GM12878 (cell line): Measurements from ENCODE around the gene PLCB4. TPM values are rescaled to one million over a fixed set of nuclear protein-coding genes. Genes with fewer than 3 reads are reported as not detected.

Source experiments
- ATAC-seq: fragments of 200-7000 bp; cut with Tn5 transposase; 3 replicates; pipeline ENCODE4 v1.9.1; 2020; ENCODE audit warnings: mild to moderate bottlenecking, moderate library complexity
- BruUV-seq: library from RNA; stranded (reverse); fragments of 400-500 nt; replicated peaks from 2 replicates; lab custom pipeline; 2021; lab: Mats Ljungman, UMichigan
- CTCF ChIA-PET: fragments of 300-600 bp; sonication (Branson Sonifier 250); formaldehyde crosslinking; extraction: SDS; loops from one replicate; lab custom pipeline; 2021; ENCODE audit warnings: inconsistent platforms; lab: Yijun Ruan, JAX
- POLR2A ChIA-PET: fragments of 350-600 bp; formaldehyde crosslinking; extraction: SDS; loops from one replicate; lab custom pipeline; 2021; ENCODE audit warnings: inconsistent platforms; lab: Charles Lee
- RAD21 ChIA-PET: fragments of 300-600 bp; sonication (Branson Sonifier 250); formaldehyde crosslinking; loops from one replicate; lab custom pipeline; 2023; ENCODE audit warnings: antibody characterized with exemption; ENCODE audit not compliant: unreplicated experiment; lab: Charles Lee
- SMC1A ChIA-PET: fragments of 300-600 bp; sonication (Branson Sonifier 250); formaldehyde crosslinking; loops from one replicate; lab custom pipeline; 2023; ENCODE audit not compliant: unreplicated experiment, uncharacterized antibody; lab: Charles Lee
- DNase-seq: peaks from one replicate; pipeline ENCODE4 v3.0.0-alpha.2; 2011; ENCODE audit warnings: low read depth, low spot score
- FAIRE-seq: peaks from 3 replicates; lab custom pipeline; 2011; peaks lifted over from hg19 to GRCh38; lab: Jason Lieb, UNC
- H2AFZ ChIP-seq: 2 replicates; pipeline ENCODE4 v1.6.0; 2011; ENCODE audit warnings: low read depth, low read length, control low read depth; ENCODE audit not compliant: control insufficient read depth
- H3K27ac ChIP-seq: 2 replicates; pipeline ENCODE4 v1.5.1; 2011; ENCODE audit warnings: control low read depth; ENCODE audit not compliant: control insufficient read depth, insufficient read depth
- H3K27me3 ChIP-seq, 2 experiments: replicated peaks in 1 of 2; 2 replicates each; pipeline versions ENCODE4 v1.6.0 to v1.6.1; 2011; ENCODE audit warnings: low read length in 1 of 2; ENCODE audit not compliant: control insufficient read depth in 2 of 2, insufficient read depth in 2 of 2
- H3K36me3 ChIP-seq, 2 experiments: 2 replicates each; pipeline ENCODE4 v1.5.1; 2011; ENCODE audit warnings: low read length in 1 of 2; ENCODE audit not compliant: control insufficient read depth in 2 of 2, insufficient read depth in 2 of 2
- H3K4me1 ChIP-seq: 2 replicates; pipeline ENCODE4 v1.6.1; 2011; ENCODE audit warnings: mild to moderate bottlenecking, low read length, moderate library complexity, mixed read lengths; ENCODE audit not compliant: control insufficient read depth, insufficient read depth
- H3K4me2 ChIP-seq: 2 replicates; pipeline ENCODE4 v1.6.0; 2011; ENCODE audit warnings: control low read depth; ENCODE audit not compliant: control insufficient read depth, insufficient read depth
- H3K4me3 ChIP-seq: fragments of 200-600 bp; sonication (generic); 2 replicates; pipeline ENCODE4 v1.5.1; 2016
- H3K79me2 ChIP-seq: 2 replicates; pipeline ENCODE4 v1.6.0; 2011; ENCODE audit warnings: low read length; ENCODE audit not compliant: control insufficient read depth, insufficient read depth
- H3K9ac ChIP-seq: 2 replicates; pipeline ENCODE4 v1.8.0; 2011; ENCODE audit warnings: low read length, control low read depth, mixed read lengths; ENCODE audit not compliant: control insufficient read depth, insufficient read depth
- H3K9me3 ChIP-seq: replicated peaks from 3 replicates; pipeline ENCODE4 v1.5.1; 2011; ENCODE audit warnings: mild to moderate bottlenecking, low read length; ENCODE audit not compliant: control insufficient read depth, insufficient read depth
- H4K20me1 ChIP-seq: 2 replicates; pipeline ENCODE4 v1.6.0; 2011; ENCODE audit not compliant: control insufficient read depth, insufficient read depth
- BRCA1 ChIP-seq: IDR thresholded peaks from 2 replicates; pipeline ENCODE4 v1.6.1; 2011; ENCODE audit warnings: low read depth, low read length, improper control_type of control experiment
- CUX1 ChIP-seq: IDR thresholded peaks from 2 replicates; pipeline ENCODE4 v1.6.1; 2012; ENCODE audit warnings: improper control_type of control experiment, low read depth, low read length; ENCODE audit not compliant: insufficient replicate concordance
- HCFC1 ChIP-seq: fragments of 150-350 bp; IDR thresholded peaks from 2 replicates; pipeline ENCODE4 v1.6.1; 2014; ENCODE audit warnings: low read length
- IKZF2 ChIP-seq, 2 experiments: fragments of 450-650 bp; IDR thresholded peaks; 2 replicates each; pipeline ENCODE4 v1.6.1; 2017; ENCODE audit warnings: mild to moderate bottlenecking in 2 of 2, moderate library complexity in 2 of 2
- KAT2A ChIP-seq: conservative IDR thresholded peaks from 2 replicates; pipeline ENCODE4 v1.6.1; 2011; ENCODE audit warnings: low read depth, low read length; ENCODE audit not compliant: control insufficient read depth
- MXI1 ChIP-seq: fragments of 150-350 bp; IDR thresholded peaks from 2 replicates; pipeline ENCODE4 v1.6.1; 2011; ENCODE audit warnings: low read depth, mild to moderate bottlenecking, inconsistent platforms, low read length, improper control_type of control experiment
- NR2C2 ChIP-seq: IDR thresholded peaks from 2 replicates; pipeline ENCODE4 v1.6.1; 2011; ENCODE audit warnings: borderline replicate concordance, low read depth; ENCODE audit not compliant: control insufficient read depth, insufficient read length
- USF1 ChIP-seq: IDR thresholded peaks from 2 replicates; pipeline ENCODE4 v1.6.1; 2011; ENCODE audit warnings: borderline replicate concordance, low read depth, mild to moderate bottlenecking, moderate library complexity, mixed read lengths, low read length; ENCODE audit not compliant: insufficient read depth; ENCODE audit errors: extremely low read length
- WGBS: methylation state at CpG from one replicate; pipeline ENCODE4 v1.1.6; 2016; ENCODE audit warnings: low lambda C conversion rate; ENCODE audit not compliant: insufficient replicate concordance, insufficient coverage; ENCODE audit errors: missing lambda C conversion rate; 5-methylcytosine and 5-hydroxymethylcytosine counted together
- in situ Hi-C: fragments of 300-500 bp; cut with MboI; formaldehyde crosslinking; loops from 9 replicates; pipeline ENCODE4 v1.14.3; 2018; ENCODE audit warnings: mixed read lengths
- intact Hi-C: fragments of 100-400 bp; cut with micrococcal nuclease; formaldehyde crosslinking; loops from one replicate; pipeline ENCODE4 v1.14.2; 2022; ENCODE audit not compliant: unreplicated experiment
- polyA plus RNA-seq, 11 experiments: library from polyadenylated mRNA; depleted of rRNA in 4 of 11; unstranded in 6 of 11; stranded (reverse) in 5 of 11; fragments of >200 nt; fragmentation: Nextera tagmentation in 4 of 11; fragmentation: Illumina TruSeq in 1 of 11; extraction: Ambion mirVana in 4 of 11; extraction: Trizol in 1 of 11; gene quantifications; 1 replicate in 1 of 11; 2 replicates in 10 of 11; pipeline versions ENCODE4 v1.2.1 to v1.2.3, GENCODE V29; 2011 to 2016; ENCODE audit warnings: inconsistent platforms in 2 of 11, missing spikeins in 2 of 11, low read depth in 1 of 11
- total RNA-seq, 4 experiments: library from RNA; depleted of rRNA in 3 of 4; stranded (reverse); fragments of >200 nt in 3 of 4; fragmentation: Illumina TruSeq in 1 of 4; extraction: Trizol in 1 of 4; gene quantifications; 2 replicates each; pipeline versions ENCODE4 v1.2.1 to v1.2.3, GENCODE V29; 2013 to 2021
- TF ChIP-seq, protein P1 (sequence below): IDR thresholded peaks from 2 replicates; pipeline ENCODE4 v1.6.1; 2012; ENCODE audit warnings: mild to moderate bottlenecking, low read depth, low read length
- TF ChIP-seq, protein P2 (sequence below): fragments of 150-350 bp; IDR thresholded peaks from 2 replicates; pipeline ENCODE4 v1.6.1; 2014; ENCODE audit warnings: mild to moderate bottlenecking, low read depth, low read length

Gene PLCB4
- total and polyA plus RNA-seq, 10 of the 15 experiments (the other 5 are each of a cell fraction or from before 2014, with no cell fraction given), result not detected

GRCh38 chr20:9136114-9136513 lies 67.2 kb downstream of the PLCB4 start:
- Histone ChIP-seq H3K9me3 (no peaks in the 10 kb centered on the region), H3K9ac (no peak overlapping the region), H3K27me3 (no peaks in the 10 kb centered on the region), H3K4me1 (no peaks in the 10 kb centered on the region), H2AFZ (no peak overlapping the region), H4K20me1 (no peaks in the 10 kb centered on the region), H3K4me3 (no peak overlapping the region), H3K4me2 (no peak overlapping the region), H3K36me3 (no peaks in the 10 kb centered on the region), H3K79me2 (no peaks in the 10 kb centered on the region), H3K27ac (no peak overlapping the region)
- intact Hi-C loops, result no loop called here
- SMC1A ChIA-PET, result no interaction called here
- DNase-seq (no peak), FAIRE-seq (no peak), ATAC-seq (no peak)
- 0% methylated on average over 3 of the region's 3 CpGs for WGBS
- TF ChIP-seq MXI1, result no peak
- TF ChIP-seq, protein P1, sequence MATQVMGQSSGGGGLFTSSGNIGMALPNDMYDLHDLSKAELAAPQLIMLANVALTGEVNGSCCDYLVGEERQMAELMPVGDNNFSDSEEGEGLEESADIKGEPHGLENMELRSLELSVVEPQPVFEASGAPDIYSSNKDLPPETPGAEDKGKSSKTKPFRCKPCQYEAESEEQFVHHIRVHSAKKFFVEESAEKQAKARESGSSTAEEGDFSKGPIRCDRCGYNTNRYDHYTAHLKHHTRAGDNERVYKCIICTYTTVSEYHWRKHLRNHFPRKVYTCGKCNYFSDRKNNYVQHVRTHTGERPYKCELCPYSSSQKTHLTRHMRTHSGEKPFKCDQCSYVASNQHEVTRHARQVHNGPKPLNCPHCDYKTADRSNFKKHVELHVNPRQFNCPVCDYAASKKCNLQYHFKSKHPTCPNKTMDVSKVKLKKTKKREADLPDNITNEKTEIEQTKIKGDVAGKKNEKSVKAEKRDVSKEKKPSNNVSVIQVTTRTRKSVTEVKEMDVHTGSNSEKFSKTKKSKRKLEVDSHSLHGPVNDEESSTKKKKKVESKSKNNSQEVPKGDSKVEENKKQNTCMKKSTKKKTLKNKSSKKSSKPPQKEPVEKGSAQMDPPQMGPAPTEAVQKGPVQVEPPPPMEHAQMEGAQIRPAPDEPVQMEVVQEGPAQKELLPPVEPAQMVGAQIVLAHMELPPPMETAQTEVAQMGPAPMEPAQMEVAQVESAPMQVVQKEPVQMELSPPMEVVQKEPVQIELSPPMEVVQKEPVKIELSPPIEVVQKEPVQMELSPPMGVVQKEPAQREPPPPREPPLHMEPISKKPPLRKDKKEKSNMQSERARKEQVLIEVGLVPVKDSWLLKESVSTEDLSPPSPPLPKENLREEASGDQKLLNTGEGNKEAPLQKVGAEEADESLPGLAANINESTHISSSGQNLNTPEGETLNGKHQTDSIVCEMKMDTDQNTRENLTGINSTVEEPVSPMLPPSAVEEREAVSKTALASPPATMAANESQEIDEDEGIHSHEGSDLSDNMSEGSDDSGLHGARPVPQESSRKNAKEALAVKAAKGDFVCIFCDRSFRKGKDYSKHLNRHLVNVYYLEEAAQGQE, result no peak
- TF ChIP-seq CUX1, result no peak
- TF ChIP-seq, protein P2, sequence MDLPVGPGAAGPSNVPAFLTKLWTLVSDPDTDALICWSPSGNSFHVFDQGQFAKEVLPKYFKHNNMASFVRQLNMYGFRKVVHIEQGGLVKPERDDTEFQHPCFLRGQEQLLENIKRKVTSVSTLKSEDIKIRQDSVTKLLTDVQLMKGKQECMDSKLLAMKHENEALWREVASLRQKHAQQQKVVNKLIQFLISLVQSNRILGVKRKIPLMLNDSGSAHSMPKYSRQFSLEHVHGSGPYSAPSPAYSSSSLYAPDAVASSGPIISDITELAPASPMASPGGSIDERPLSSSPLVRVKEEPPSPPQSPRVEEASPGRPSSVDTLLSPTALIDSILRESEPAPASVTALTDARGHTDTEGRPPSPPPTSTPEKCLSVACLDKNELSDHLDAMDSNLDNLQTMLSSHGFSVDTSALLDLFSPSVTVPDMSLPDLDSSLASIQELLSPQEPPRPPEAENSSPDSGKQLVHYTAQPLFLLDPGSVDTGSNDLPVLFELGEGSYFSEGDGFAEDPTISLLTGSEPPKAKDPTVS, result no peak
- no peak for TF ChIP-seq KAT2A
- no peak for TF ChIP-seq BRCA1
- TF ChIP-seq IKZF2 (IDR thresholded peaks at IDR 0.05), result no peak
- no peak for TF ChIP-seq USF1
- TF ChIP-seq NR2C2, result no peak
- no peak for TF ChIP-seq HCFC1
- no TSS peak for BruUV-seq
- POLR2A ChIA-PET, result no interaction called here
- RAD21 ChIA-PET, result no interaction called here
- CTCF ChIA-PET, result no interaction called here
- in situ Hi-C loops, result no loop called here
